Dendritic cell treated with granulocyte-macrophage colony-stimulating factor and Interleukin-4, amounts not matched to agents 40 ng/mL and 50 ng/mL, for 4 days (primary cell): Measurements from ENCODE around the gene FRS2.

Experiments
- H3K27ac Mint-ChIP-seq: one replicate; pipeline ENCODE4 v1.8.0; 2022; ENCODE audit warnings: mild to moderate bottlenecking, mixed read lengths
- H3K27me3 Mint-ChIP-seq: one replicate; pipeline ENCODE4 v1.8.0; 2022; ENCODE audit warnings: mild to moderate bottlenecking, mixed read lengths
- H3K36me3 Mint-ChIP-seq: one replicate; pipeline ENCODE4 v1.8.0; 2022; ENCODE audit warnings: low read depth, mixed read lengths
- H3K4me1 Mint-ChIP-seq: one replicate; pipeline ENCODE4 v1.8.0; 2022; ENCODE audit warnings: low read depth, mixed read lengths
- H3K4me3 Mint-ChIP-seq: one replicate; pipeline ENCODE4 v1.8.0; 2022; ENCODE audit warnings: mild to moderate bottlenecking, moderate library complexity, mixed read lengths
- H3K9me3 Mint-ChIP-seq: one replicate; pipeline ENCODE4 v1.8.0; 2022; ENCODE audit warnings: mixed read lengths
- intact Hi-C: fragments of 100-400 bp; cut with micrococcal nuclease; formaldehyde crosslinking; loops from one replicate; pipeline ENCODE4 v1.15.0; 2022

FRS2 gene

GRCh38 chr12:69500631-69501030, 30.4 kb downstream of the FRS2 start:
- H3K4me3 Mint-ChIP-seq: no peak overlapping the region
- peaks cover 5% of the 10 kb centered on the region for H3K9me3 Mint-ChIP-seq
- H3K27ac Mint-ChIP-seq: no peak overlapping the region
- H3K36me3 Mint-ChIP-seq: no peaks in the 10 kb centered on the region
- no peaks in the 10 kb centered on the region for H3K27me3 Mint-ChIP-seq
- intact Hi-C loops: no loop called here
- peaks cover 33% of the 10 kb centered on the region for H3K4me1 Mint-ChIP-seq

GRCh38 chr12:69501154-69501895, 31.1 kb downstream of the FRS2 start:
- no peaks in the 10 kb centered on the region for H3K36me3 Mint-ChIP-seq
- H3K27ac Mint-ChIP-seq: no peak overlapping the region
- H3K4me3 Mint-ChIP-seq: no peak overlapping the region
- H3K27me3 Mint-ChIP-seq: no peaks in the 10 kb centered on the region
- peaks cover 40% of the 10 kb centered on the region for H3K4me1 Mint-ChIP-seq
- H3K9me3 Mint-ChIP-seq: peaks cover 5% of the 10 kb centered on the region
- intact Hi-C loops: no loop called here

GRCh38 chr12:69502345-69503081, 32.3 kb downstream of the FRS2 start:
- no peaks in the 10 kb centered on the region for H3K27me3 Mint-ChIP-seq
- no peaks in the 10 kb centered on the region for H3K36me3 Mint-ChIP-seq
- H3K9me3 Mint-ChIP-seq: no peaks in the 10 kb centered on the region
- intact Hi-C loops: no loop called here
- H3K4me3 Mint-ChIP-seq: no peak overlapping the region
- H3K4me1 Mint-ChIP-seq: peaks cover 38% of the 10 kb centered on the region
- H3K27ac Mint-ChIP-seq: no peak overlapping the region

GRCh38 chr12:69508091-69508490, 37.9 kb downstream of the FRS2 start:
- no peaks in the 10 kb centered on the region for H3K9me3 Mint-ChIP-seq
- H3K4me3 Mint-ChIP-seq: no peak overlapping the region
- no peaks in the 10 kb centered on the region for H3K36me3 Mint-ChIP-seq
- no peaks in the 10 kb centered on the region for H3K27me3 Mint-ChIP-seq
- H3K4me1 Mint-ChIP-seq: peaks cover 36% of the 10 kb centered on the region
- H3K27ac Mint-ChIP-seq: no peak overlapping the region
- intact Hi-C loops: no loop called here

GRCh38 chr12:69508621-69509020, 38.4 kb downstream of the FRS2 start:
- H3K27me3 Mint-ChIP-seq: no peaks in the 10 kb centered on the region

GRCh38 chr12:69509308-69509736, 39.1 kb downstream of the FRS2 start:
- H3K4me3 Mint-ChIP-seq: no peak overlapping the region
- no peak overlapping the region for H3K27ac Mint-ChIP-seq
- intact Hi-C loops: no loop called here
- no peaks in the 10 kb centered on the region for H3K9me3 Mint-ChIP-seq
- H3K4me1 Mint-ChIP-seq: peaks cover 32% of the 10 kb centered on the region
- no peaks in the 10 kb centered on the region for H3K36me3 Mint-ChIP-seq
- no peaks in the 10 kb centered on the region for H3K27me3 Mint-ChIP-seq

More at GRCh38 chr12:69508621-69509020, 38.4 kb downstream of the FRS2 start:
- H3K27ac Mint-ChIP-seq: no peak overlapping the region
- intact Hi-C loops: no loop called here
- H3K4me1 Mint-ChIP-seq: peaks cover 32% of the 10 kb centered on the region
- no peaks in the 10 kb centered on the region for H3K36me3 Mint-ChIP-seq
- H3K9me3 Mint-ChIP-seq: no peaks in the 10 kb centered on the region
- H3K4me3 Mint-ChIP-seq: no peak overlapping the region

- intact Hi-C loops: no loop called here
- peaks cover 33% of the 10 kb centered on the region for H3K4me1 Mint-ChIP-seq
- no peaks in the 10 kb centered on the region for H3K9me3 Mint-ChIP-seq
- H3K4me3 Mint-ChIP-seq: no peak overlapping the region
- no peaks in the 10 kb centered on the region for H3K27me3 Mint-ChIP-seq
- H3K27ac Mint-ChIP-seq: no peak overlapping the region
- no peaks in the 10 kb centered on the region for H3K36me3 Mint-ChIP-seq
These were observed 40.0 kb downstream of the FRS2 start for GRCh38 chr12:69509904-69510827.

GRCh38 chr12:69511016-69511415, 40.8 kb downstream of the FRS2 start:
- Mint-ChIP-seq H3K9me3 (no peaks in the 10 kb centered on the region), H3K4me1 (peaks cover 32% of the 10 kb centered on the region), H3K27ac (no peak overlapping the region), H3K27me3 (no peaks in the 10 kb centered on the region), H3K36me3 (no peaks in the 10 kb centered on the region), H3K4me3 (no peak overlapping the region)
- intact Hi-C loops: no loop called here

- no peak overlapping the region for H3K27ac Mint-ChIP-seq
- H3K36me3 Mint-ChIP-seq: no peaks in the 10 kb centered on the region
- no peaks in the 10 kb centered on the region for H3K27me3 Mint-ChIP-seq
- no peaks in the 10 kb centered on the region for H3K9me3 Mint-ChIP-seq
- intact Hi-C loops: no loop called here
- H3K4me3 Mint-ChIP-seq: no peak overlapping the region
- H3K4me1 Mint-ChIP-seq: peaks cover 26% of the 10 kb centered on the region
These were observed 41.5 kb downstream of the FRS2 start for GRCh38 chr12:69511469-69512267.

- Mint-ChIP-seq H3K4me3 (no peak overlapping the region), H3K9me3 (no peaks in the 10 kb centered on the region), H3K4me1 (peaks cover 23% of the 10 kb centered on the region), H3K36me3 (no peaks in the 10 kb centered on the region), H3K27me3 (no peaks in the 10 kb centered on the region), H3K27ac (no peak overlapping the region)
- intact Hi-C loops: no loop called here
These were observed 42.6 kb downstream of the FRS2 start for GRCh38 chr12:69512820-69513219.

GRCh38 chr12:69513297-69513696, 43.1 kb downstream of the FRS2 start:
- H3K4me1 Mint-ChIP-seq: peaks cover 23% of the 10 kb centered on the region
- H3K27me3 Mint-ChIP-seq: no peaks in the 10 kb centered on the region
- intact Hi-C loops: no loop called here
- no peaks in the 10 kb centered on the region for H3K36me3 Mint-ChIP-seq
- H3K27ac Mint-ChIP-seq: no peak overlapping the region
- no peaks in the 10 kb centered on the region for H3K9me3 Mint-ChIP-seq
- H3K4me3 Mint-ChIP-seq: no peak overlapping the region

GRCh38 chr12:69514111-69514510, 43.9 kb downstream of the FRS2 start:
- Mint-ChIP-seq H3K4me3 (no peak overlapping the region), H3K27me3 (no peaks in the 10 kb centered on the region), H3K36me3 (no peaks in the 10 kb centered on the region), H3K4me1 (peaks cover 18% of the 10 kb centered on the region), H3K9me3 (no peaks in the 10 kb centered on the region), H3K27ac (no peak overlapping the region)
- intact Hi-C loops: no loop called here

- H3K9me3 Mint-ChIP-seq: no peaks in the 10 kb centered on the region
- intact Hi-C loops: no loop called here
- no peaks in the 10 kb centered on the region for H3K27me3 Mint-ChIP-seq
- H3K27ac Mint-ChIP-seq: no peak overlapping the region
- H3K4me3 Mint-ChIP-seq: no peak overlapping the region
- H3K36me3 Mint-ChIP-seq: no peaks in the 10 kb centered on the region
- peaks cover 12% of the 10 kb centered on the region for H3K4me1 Mint-ChIP-seq
These were observed 44.7 kb downstream of the FRS2 start for GRCh38 chr12:69514845-69515244.
